ENCODE results near the gene SPDYE2.
"Not testable (repeated sequence)": the region's sequence is repeated elsewhere in the genome, so short reads cannot be mapped to it uniquely, and the experiment has no call there.

The SPDYE2 gene

GRCh38 chr7:102550808-102551422 is at the start of gene SPDYE2:
SPDYE2 (plus strand) TSS chr7:102551226; CDS start chr7:102553256, 2,030 bp downstream.
- not testable (repeated sequence) for DNase-seq

GRCh38 chr7:102503141-102503540 is 47.9 kb upstream of the SPDYE2 start:
- not testable (repeated sequence) for DNase-seq

GRCh38 chr7:102505298-102506185 is 45.5 kb upstream of the SPDYE2 start:
- not testable (repeated sequence) for DNase-seq

DNA sequence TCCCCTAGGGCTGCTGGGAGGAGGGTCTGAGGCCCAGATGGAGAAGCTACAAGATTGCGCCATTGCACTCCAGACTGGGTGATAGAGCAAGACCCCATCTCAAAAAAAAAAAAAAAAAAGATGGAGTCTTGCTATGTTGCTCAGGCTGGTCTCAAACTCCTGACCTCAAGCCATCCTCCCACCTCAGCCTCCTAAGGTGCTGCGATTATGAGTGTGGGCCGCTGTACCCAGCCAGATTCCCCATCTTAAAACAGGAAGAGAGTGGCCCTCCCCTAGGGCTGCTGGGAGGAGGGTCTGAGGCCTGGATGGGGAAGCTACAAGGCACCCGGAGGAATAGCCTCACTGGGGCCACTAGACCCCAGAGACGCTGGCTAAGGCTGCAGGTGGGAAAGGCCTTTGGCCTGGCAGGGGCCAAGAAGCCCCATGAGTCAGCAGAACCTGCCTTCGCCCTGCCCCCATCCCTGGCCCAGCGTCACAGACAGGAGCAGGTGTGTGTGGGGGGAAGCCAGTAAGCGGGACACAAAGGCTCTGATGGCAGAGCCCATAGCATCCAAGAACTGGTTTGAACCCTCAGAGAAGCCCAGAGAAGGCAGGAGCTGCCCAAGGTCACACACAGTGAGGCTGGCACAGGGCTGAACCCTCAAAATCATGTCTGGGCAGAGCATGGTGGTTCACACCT is 43.5 kb upstream of the SPDYE2 start:
- not testable (repeated sequence) for DNase-seq

GRCh38 chr7:102510575-102510974 is 40.5 kb upstream of the SPDYE2 start:
- not testable (repeated sequence) for DNase-seq

DNA sequence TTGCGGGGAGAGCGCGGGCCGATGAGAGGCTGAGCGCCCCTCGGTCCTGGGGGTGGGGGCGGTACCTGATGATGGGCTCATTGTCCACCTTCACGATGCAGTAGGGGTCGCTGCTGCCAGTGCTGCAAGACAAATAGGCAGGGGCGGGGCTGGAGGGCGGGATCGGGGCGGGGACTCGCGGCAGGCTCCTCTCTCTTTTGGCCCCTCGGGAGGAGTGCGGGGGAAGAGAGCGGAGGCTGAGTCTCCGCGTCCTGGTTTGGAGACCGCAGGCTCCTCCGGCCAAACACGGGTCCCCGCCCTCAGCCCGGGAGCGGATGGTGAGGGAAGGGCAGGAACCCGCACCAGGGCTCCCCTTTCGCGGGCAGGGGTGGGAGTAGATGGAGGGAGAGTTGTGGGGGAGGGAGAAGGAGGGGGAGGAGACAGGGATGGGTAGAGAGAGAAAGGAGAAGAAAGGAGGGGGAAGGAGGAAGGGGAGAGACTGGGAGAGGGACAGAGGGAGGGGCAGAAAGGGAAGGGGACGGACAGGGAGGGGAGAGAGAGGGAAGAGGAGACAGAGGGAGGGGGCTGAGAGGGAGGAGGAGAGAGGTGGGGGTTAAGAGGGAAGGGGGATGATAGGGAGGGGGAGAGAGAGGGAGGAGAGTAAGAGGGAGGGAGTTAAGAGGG is 39.0 kb upstream of the SPDYE2 start:
- not testable (repeated sequence) for DNase-seq

DNA sequence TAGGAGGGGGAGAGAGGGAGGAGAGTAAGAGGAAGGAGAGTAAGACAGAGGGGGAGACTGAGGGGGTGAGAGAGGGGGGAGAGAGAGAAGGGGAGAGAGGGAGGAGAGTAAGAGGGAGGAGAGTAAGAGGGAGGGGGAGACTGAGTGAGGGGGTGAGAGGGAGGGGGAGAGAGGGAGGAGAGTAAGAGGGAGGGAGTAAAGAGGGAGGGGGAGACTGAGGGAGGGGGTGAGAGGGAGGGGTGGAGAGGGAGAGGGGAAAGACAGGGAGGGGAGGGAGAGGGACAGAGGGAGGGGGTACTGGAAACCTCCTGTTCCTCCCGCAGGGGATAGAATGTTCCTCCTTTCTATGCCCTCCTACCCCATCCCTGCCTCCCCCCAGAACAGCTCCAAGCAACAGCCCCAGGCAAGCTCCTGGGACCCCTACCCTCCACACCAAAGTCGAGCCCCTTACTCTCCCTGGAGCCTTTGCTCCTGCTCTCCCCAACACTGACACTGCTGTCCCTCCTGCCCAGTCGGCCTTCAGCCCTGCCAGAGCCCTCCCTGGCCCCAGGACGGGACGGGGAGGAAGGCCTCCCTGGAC is 38.3 kb upstream of the SPDYE2 start:
- DNase-seq: peak; percentile 61

GRCh38 chr7:102514881-102515721 is 35.9 kb upstream of the SPDYE2 start:
- DNase-seq: not testable (repeated sequence)

GRCh38 chr7:102515889-102516288 is 35.1 kb upstream of the SPDYE2 start:
- not testable (repeated sequence) for DNase-seq

DNA sequence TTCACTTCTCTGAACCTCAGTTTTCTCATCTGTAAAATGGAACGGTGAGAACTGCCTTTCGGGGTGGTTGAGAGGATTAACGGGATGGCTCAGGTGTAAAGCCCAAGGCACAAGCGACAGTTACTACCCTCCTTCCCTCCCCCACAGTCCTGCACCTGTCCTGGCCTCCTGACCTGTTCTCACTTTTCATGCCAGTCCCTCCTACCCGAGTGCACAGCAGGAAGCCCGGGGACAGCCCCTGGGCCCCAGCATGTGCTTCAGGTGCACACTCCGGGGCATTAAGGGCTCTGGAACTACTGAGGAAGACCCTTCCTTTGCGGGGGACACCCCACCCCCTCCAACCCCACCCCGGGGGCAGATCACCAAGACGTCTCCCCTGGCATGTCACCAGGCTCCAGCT is 34.1 kb upstream of the SPDYE2 start:
- not testable (repeated sequence) for DNase-seq

- peak; percentile 24 for DNase-seq
These were observed 33.4 kb upstream of the SPDYE2 start, which contains the start of gene RASA4B for GRCh38 chr7:102517550-102518147. RASA4B (minus strand) TSS chr7:102517777; CDS start chr7:102517710, 67 bp downstream.

GRCh38 chr7:102520797-102521196 is 30.2 kb upstream of the SPDYE2 start:
- not testable (repeated sequence) for DNase-seq

DNA sequence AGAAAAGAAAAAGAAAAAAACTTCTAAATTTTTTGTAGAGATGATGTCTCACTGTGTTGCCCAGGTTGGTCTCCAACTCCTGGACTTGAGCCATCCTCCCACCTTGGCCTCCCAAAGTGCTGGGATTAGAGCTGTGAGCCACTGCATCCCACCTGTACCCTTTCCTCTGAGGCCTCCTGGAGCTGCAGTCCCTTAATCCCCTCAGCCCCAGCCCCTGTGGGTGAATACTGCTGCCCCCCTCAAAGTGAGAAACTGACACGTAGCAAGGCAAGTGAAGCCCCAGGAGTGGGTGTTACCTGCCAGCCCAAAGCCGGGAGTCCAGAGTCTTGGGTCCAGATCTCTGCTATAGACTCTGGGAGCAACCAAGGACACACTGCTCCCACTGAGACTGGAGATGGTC is 26.2 kb upstream of the SPDYE2 start:
- not testable (repeated sequence) for DNase-seq

DNA sequence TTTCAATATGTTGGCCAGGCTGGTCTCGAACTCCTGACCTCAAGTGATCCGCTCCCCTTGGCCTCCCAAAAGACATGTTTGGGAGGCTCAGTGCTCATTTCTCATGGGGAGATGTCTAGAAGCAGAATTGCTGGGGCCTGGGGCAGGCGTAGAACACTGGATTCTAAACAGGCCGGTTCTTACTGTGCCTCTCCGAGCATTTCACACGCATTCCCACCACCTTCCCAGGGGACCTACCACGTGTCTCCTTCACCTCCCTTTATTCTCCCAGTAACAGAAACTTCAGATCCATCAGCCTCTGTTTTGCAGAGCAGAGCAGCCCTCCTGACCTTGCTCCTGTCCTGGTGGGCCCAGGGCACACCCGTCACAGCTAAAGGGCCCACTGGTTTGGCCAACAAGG is 23.8 kb upstream of the SPDYE2 start:
- DNase-seq: not testable (repeated sequence)

DNA sequence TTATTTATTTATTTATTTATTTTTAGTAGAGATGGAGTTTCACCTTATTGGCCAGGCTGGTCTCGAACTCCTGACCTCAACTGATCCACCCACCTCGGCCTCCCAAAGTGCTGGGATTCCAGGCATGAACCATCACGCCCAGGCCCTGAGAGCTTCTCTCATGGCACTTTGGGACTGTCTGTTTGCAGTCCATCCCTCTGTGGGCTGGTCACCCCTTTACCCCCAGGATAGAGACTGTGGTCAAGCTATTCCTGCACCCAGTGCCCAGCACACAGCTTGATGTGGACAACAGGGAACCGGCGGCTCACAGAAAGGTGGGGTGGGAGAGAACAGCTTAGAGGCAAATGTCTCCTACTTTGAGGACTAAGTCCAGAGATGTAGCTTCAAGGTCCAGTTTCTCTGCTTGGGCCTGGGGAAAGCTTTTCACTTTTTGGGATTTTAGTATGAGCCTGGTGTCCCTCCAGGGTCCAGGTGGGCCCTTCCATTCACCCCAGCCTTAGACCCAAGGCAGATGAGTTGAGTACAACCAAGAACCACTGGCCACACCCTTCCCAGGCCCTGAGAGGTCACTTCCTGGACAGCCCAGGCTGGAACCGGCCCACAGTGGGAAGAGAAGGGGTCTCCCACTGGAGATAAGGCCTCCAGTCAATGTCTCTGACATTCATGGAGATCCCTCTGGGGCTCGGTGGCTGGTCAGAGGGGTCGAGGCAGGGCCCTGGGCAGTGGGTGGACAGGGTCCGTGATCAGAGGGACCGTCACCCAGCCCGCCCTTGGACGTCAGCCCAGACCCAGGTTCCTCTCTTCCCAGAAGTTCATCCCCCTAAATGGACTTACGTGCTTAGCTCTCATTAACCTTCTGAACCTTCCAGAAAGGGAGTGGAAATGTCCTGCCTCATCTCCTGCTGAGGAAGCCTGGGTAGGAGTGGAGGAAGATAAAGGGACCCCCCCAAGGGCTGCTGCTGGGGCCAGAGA is 22.9 kb upstream of the SPDYE2 start:
- not testable (repeated sequence) for DNase-seq

GRCh38 chr7:102531583-102531982 is 19.4 kb upstream of the SPDYE2 start:
- DNase-seq: not testable (repeated sequence)

DNA sequence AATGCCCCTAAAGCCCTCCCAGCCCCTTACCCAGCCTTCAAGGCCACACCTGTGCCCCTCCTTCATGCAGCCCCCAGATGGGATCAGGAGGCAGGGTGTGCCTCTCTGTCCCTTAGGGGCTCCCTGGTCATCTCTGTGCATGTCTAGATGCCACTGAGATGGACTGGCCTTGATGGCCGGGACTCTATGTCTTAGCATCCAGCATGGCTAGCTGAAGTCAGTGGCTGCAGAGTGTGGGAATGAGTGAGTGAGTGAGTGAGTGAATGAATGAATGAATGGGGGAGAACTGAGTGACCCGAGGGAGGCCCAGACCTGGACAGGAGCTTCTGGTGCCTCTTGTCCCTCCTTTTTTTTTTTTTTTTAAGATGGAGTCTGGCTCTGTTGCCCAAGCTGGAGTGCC is 18.9 kb upstream of the SPDYE2 start:
- not testable (repeated sequence) for DNase-seq

DNA sequence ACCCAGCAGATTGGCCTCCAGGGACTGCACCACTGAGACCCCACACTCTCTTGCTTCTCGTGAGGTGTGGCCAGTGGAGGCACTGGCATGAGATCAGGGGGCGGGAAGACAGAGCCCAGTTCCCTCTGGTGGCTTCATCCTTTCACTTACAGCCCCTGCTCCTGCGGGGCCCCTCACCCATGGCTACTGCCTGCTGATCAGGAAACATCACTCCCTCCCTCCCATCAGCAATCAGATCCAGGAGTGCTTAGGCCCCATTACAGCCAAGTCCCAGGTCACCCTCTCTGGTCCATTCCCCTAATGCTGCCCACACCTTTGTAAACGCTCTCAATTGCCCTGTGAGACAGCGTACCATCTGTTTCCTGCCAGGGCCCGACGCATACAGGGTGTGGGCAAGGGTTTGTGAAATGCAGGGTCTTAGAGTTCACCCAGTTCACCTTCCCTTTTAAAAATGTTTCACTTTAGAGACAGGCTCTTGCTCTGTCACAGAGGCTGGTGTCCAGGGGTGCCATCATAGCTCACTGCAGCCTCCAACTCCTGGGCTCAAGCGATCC is 15.9 kb upstream of the SPDYE2 start:
- DNase-seq: not testable (repeated sequence)

DNA sequence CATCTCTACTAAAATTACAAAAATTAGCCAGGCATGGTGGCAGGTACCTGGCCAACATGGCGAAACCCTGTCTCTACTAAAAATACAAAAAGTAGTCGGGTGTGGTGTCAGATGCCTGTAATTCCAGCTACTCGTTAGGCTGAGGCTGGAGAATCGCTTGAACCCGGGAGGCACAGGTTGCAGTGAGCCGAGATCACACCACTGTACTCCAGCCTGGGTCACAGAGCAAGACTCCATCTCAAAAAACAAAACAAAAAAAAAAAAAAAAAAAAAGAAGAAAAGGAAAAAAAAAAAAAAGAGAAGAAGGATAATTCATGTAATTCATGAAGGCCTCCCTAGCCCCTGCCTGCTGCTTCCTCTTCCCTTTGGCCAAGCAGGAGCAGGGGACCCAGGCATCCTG is 10.4 kb upstream of the SPDYE2 start:
- not testable (repeated sequence) for DNase-seq
